ENCODE results near the gene URAD.

GRCh38 chr13:28014301-28014700 lies 25.8 kb upstream of the URAD start:
- TF ChIP-seq CTCF (IDR thresholded peaks at IDR 0.05) (no peak), ELK1 (IDR thresholded peaks at IDR 0.05; ENCODE audit: low read depth, low read length) (no peak), CHD4 (IDR thresholded peaks at IDR 0.05; ENCODE audit: borderline replicate concordance) (no peak), PBX3 (IDR thresholded peaks at IDR 0.05) (no peak), MAFK (IDR thresholded peaks at IDR 0.05; ENCODE audit: partially characterized antibody) (no peak), MAX (IDR thresholded peaks at IDR 0.05) (no peak)
